Right lobe of liver (tissue), 6 donors: Measurements from ENCODE around the gene MS4A15. TPM values are rescaled to one million over a fixed set of nuclear protein-coding genes. Genes with fewer than 3 reads are reported as not detected.

ENCODE experiments used
- ATAC-seq, 4 donors: fragments of 200-7000 bp; cut with Tn5 transposase; one replicate each; pipeline ENCODE4 v1.9.1; 2020; ENCODE audit warnings: mild to moderate bottlenecking in 4 of 4, moderate library complexity in 4 of 4
- DNase-seq, 3 donors: peaks; one replicate each; pipeline ENCODE4 v3.0.0-alpha.2; 2020
- H3K27ac ChIP-seq, 3 donors: fragments of 200-600 bp; one replicate each; pipeline ENCODE4 v1.8.0; 2022
- H3K27me3 ChIP-seq, 2 donors: fragments of 200-600 bp; one replicate each; pipeline ENCODE4 v1.8.0; 2022
- H3K36me3 ChIP-seq, 4 donors: fragments of 200-600 bp; sonication (generic) in 1 of 4; one replicate each; pipeline versions ENCODE4 v1.5.1 to v1.8.0; 2017 to 2022; ENCODE audit warnings: control low read depth in 1 of 4
- H3K4me1 ChIP-seq, 4 donors: fragments of 200-600 bp; sonication (generic) in 1 of 4; one replicate each; pipeline versions ENCODE4 v1.5.1 to v1.8.0; 2017 to 2022; ENCODE audit warnings: control low read depth in 1 of 4
- H3K4me3 ChIP-seq, 3 donors: fragments of 200-600 bp; one replicate each; pipeline ENCODE4 v1.8.0; 2022
- H3K9me3 ChIP-seq, 4 donors: fragments of 200-600 bp; sonication (generic) in 1 of 4; one replicate each; pipeline versions ENCODE4 v1.5.1 to v1.8.0; 2017 to 2022; ENCODE audit warnings: control low read depth in 1 of 4
- POLR2A ChIP-seq: fragments of 450-650 bp; IDR thresholded peaks from one replicate; pipeline ENCODE4 v1.6.1; 2017; ENCODE audit warnings: antibody characterized with exemption, mild to moderate bottlenecking
- WGBS: methylation state at CpG from one replicate; pipeline ENCODE4 v1.1.6; 2018; ENCODE audit warnings: low coverage, low lambda C conversion rate; ENCODE audit not compliant: insufficient coverage; ENCODE audit errors: missing lambda C conversion rate; 5-methylcytosine and 5-hydroxymethylcytosine counted together
- intact Hi-C, 2 donors: fragments of 100-400 bp; cut with DNase I; formaldehyde crosslinking; loops; one replicate each; pipeline versions ENCODE4 v1.11.2 to v1.14.1; 2022
- total RNA-seq, 6 experiments: library from RNA; depleted of rRNA in 2 of 6; stranded (reverse); fragments of >200 nt in 2 of 6; fragmentation: NEBNext Ultra II Directional in 3 of 6; extraction: Animal tissue kit (Norgen Biotek cat#: 25700) in 3 of 6; gene quantifications; one replicate each; pipeline versions ENCODE4 v1.1.0 to v1.2.4, GENCODE V29; 2016 to 2023
- TF ChIP-seq, protein P1 (sequence below), 4 donors: fragments of 200-600 bp in 3 of 4; fragments of 450-650 bp in 1 of 4; IDR thresholded peaks; one replicate each; pipeline versions ENCODE4 v1.5.1 to v1.8.0; 2016 to 2022; ENCODE audit warnings: antibody characterized with exemption in 4 of 4, mild to moderate bottlenecking in 2 of 4
- donor health status: DM: no; HTN: yes; CAD: no.
- donor health status: DM: no; HTN: no; CAD: no.
- donor health status: DM: no; HTN: no; CAD: no.
- donor health status: DM: no; HTN: yes; CAD: no.
- donor health status: DM: no; HTN: yes; CAD: no.

MS4A15 gene
- total RNA-seq, 6 experiments from 2014 or later: not detected

DNA sequence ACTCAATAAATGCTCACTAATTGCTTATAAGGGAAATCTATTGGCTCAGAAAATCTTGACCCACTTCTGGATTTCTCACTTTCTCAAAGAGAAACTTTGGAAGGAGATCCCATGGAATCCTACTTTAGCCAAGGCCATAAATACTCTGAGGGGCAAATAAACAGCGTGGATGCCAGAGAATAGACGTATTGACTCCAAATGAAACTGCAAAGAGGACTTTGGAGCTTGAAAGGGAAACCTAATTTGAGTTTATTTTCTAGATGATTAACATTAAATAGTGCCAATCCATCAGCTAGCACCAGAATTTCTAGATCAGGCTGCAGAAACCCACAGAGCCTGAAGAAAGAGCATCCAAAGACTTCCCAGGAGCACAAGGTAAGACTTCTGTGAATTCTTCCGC is 32.2 kb upstream of the MS4A15 start, which contains the start of gene MS4A18:
Gene MS4A18, plus strand, starts transcription at position 301 of the 400 bp plus-strand sequence.
- Histone ChIP-seq H3K27me3 (no peaks in the 10 kb centered on the region), H3K9me3 (no peaks in the 10 kb centered on the region), H3K4me1 (no peaks in the 10 kb centered on the region), H3K36me3 (no peaks in the 10 kb centered on the region), H3K4me3 (no peak within 1 kb of the TSS), H3K27ac (no peak within 1 kb of the TSS)
- DNase-seq: no peak
- no peak for ATAC-seq
- TF ChIP-seq POLR2A: no peak
- TF ChIP-seq, protein P1, sequence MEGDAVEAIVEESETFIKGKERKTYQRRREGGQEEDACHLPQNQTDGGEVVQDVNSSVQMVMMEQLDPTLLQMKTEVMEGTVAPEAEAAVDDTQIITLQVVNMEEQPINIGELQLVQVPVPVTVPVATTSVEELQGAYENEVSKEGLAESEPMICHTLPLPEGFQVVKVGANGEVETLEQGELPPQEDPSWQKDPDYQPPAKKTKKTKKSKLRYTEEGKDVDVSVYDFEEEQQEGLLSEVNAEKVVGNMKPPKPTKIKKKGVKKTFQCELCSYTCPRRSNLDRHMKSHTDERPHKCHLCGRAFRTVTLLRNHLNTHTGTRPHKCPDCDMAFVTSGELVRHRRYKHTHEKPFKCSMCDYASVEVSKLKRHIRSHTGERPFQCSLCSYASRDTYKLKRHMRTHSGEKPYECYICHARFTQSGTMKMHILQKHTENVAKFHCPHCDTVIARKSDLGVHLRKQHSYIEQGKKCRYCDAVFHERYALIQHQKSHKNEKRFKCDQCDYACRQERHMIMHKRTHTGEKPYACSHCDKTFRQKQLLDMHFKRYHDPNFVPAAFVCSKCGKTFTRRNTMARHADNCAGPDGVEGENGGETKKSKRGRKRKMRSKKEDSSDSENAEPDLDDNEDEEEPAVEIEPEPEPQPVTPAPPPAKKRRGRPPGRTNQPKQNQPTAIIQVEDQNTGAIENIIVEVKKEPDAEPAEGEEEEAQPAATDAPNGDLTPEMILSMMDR (IDR thresholded peaks at IDR 0.05): no peak
- 52% methylated on average over 3 of the region's 3 CpGs for WGBS
- intact Hi-C loops: no loop called here

DNA sequence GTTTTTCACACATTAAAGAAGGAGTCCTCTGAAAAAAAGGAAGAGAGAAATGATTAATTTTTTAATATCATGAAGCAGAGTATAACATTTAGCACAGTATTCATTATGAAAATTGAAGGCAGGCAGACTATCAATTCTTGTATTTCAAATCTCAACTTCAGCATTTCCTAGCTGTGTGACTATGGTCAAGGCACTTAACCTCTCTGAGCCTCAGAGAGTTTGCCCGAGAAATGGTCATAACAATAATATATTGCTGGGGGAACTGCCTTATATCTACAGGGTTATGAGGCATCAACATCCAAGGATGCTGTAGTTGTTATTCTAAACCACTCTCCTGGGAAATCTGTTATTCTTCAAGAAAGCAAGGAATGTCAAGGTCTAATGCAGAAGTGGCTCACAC is 31.1 kb upstream of the MS4A15 start:
- Histone ChIP-seq H3K27me3 (no peaks in the 10 kb centered on the region), H3K36me3 (no peaks in the 10 kb centered on the region), H3K9me3 (no peaks in the 10 kb centered on the region), H3K27ac (no peak overlapping the region), H3K4me1 (no peaks in the 10 kb centered on the region), H3K4me3 (no peak overlapping the region)
- DNase-seq (no peak), ATAC-seq (no peak)
- intact Hi-C loops: no loop called here
- TF ChIP-seq, protein P1 (IDR thresholded peaks at IDR 0.05): no peak
- TF ChIP-seq POLR2A: no peak
- WGBS: 71% methylated on average over 1 of the region's 1 CpG

DNA sequence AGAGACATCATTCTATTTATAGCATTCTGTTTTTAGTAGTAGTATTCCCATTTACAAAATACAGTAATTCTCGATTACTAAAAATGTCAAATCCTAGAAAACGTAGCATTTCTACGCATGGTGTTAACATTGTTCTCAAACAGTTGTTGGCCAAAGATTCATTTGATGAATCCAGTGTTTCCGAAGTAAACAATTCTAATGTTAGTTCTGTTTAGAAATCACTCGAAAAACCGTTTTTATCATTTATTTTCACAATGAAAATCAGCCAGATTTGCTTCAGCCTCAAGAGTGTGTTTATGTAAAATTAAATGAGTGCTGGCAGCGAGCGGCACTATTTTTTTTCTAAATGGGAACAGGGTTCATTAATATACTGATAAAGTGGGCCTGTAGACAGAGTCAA is 25.1 kb upstream of the MS4A15 start:
- Histone ChIP-seq H3K36me3 (no peaks in the 10 kb centered on the region), H3K27me3 (no peaks in the 10 kb centered on the region), H3K4me1 (no peaks in the 10 kb centered on the region), H3K4me3 (no peak overlapping the region), H3K9me3 (no peaks in the 10 kb centered on the region), H3K27ac (no peak overlapping the region)
- TF ChIP-seq, protein P1 (IDR thresholded peaks at IDR 0.05): no peak
- TF ChIP-seq POLR2A: no peak
- 49% methylated on average over 8 of the region's 8 CpGs for WGBS
- intact Hi-C loops: no loop called here
- DNase-seq (no peak), ATAC-seq (no peak)

DNA sequence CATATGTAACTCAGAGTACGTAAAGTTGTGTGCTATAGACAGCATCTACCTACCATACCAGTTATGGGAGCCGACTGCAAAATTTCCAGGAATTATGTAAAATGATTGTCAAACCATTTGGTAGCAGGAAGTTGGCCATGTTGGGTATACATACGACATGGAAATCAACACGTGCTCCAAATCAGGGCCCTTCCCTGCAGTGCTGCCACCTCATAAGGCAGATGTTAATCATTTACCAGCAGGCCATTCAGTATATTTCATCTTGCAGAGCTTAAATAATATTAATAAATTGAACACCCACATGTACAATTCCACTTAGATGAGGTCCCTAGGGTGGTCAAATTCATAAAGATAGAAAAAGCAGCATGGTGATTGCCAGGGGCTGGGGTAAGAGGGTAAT is 22.4 kb upstream of the MS4A15 start:
- DNase-seq: no peak
- no peaks in the 10 kb centered on the region for H3K27me3 ChIP-seq
- intact Hi-C loops: no loop called here
- TF ChIP-seq, protein P1 (IDR thresholded peaks at IDR 0.05): no peak
- no peak for TF ChIP-seq POLR2A
- no peaks in the 10 kb centered on the region for H3K4me1 ChIP-seq
- no peaks in the 10 kb centered on the region for H3K9me3 ChIP-seq
- no peak overlapping the region for H3K4me3 ChIP-seq
- H3K27ac ChIP-seq: no peak overlapping the region
- ATAC-seq: no peak
- no peaks in the 10 kb centered on the region for H3K36me3 ChIP-seq
- WGBS: 73% methylated on average over 4 of the region's 4 CpGs

DNA sequence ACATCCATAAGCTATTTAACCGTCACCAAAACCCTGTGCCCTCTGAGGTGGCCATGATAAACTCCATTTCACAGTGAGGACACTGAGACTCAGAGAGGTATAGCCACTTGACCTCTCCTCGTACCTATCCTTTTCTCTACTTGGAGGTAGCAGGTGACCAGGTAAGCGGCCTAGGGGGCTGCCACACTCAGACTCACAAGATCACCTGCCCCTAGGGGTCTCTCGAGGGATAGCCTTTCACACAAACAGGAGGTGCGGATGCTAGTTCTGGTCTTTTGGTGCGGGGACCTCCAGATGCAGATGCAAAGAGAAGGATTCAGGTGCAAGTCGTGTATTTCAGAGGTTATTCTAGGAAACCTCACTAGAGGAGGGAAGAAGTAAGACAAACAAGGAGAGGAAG is 17.6 kb upstream of the MS4A15 start:
- no peaks in the 10 kb centered on the region for H3K4me1 ChIP-seq
- H3K27ac ChIP-seq: no peak overlapping the region
- DNase-seq (no peak), ATAC-seq (no peak)
- H3K36me3 ChIP-seq: no peaks in the 10 kb centered on the region
- H3K9me3 ChIP-seq: no peaks in the 10 kb centered on the region
- no peak overlapping the region for H3K4me3 ChIP-seq
- no peak for TF ChIP-seq POLR2A
- no peaks in the 10 kb centered on the region for H3K27me3 ChIP-seq
- 61% methylated on average over 4 of the region's 7 CpGs for WGBS
- intact Hi-C loops: no loop called here
